Inferior parietal cortex (tissue), 1 donor: ENCODE data around the gene TVP23C.

ENCODE experiments used
- DNase-seq: peaks from one replicate; pipeline ENCODE4 v3.0.0-alpha.2; 2016; ENCODE audit errors: extremely low spot score

TVP23C gene

DNA sequence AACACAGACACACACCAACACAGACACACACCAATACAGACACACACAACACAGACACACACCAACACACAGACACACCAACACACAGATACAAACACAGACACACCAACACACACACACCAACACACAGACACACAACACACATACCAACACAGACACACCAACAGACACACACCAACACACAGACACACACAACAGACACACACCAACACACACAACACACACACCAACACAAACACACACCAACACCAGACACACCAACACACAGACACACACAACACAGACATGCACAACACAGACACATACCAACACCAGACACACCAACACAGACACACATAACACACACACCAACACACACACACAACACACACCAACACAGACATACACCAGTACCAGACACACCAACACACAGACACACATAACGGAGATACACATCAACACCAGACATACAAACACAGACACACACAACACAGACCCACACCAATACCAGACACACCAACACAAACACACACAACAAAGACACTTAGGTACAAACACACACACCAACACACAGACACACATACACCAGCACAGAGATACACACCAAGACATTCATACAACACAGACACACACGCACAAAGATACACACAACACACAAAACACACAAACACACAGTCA, 98.1 kb downstream of the TVP23C start:
- no peak for DNase-seq

DNA sequence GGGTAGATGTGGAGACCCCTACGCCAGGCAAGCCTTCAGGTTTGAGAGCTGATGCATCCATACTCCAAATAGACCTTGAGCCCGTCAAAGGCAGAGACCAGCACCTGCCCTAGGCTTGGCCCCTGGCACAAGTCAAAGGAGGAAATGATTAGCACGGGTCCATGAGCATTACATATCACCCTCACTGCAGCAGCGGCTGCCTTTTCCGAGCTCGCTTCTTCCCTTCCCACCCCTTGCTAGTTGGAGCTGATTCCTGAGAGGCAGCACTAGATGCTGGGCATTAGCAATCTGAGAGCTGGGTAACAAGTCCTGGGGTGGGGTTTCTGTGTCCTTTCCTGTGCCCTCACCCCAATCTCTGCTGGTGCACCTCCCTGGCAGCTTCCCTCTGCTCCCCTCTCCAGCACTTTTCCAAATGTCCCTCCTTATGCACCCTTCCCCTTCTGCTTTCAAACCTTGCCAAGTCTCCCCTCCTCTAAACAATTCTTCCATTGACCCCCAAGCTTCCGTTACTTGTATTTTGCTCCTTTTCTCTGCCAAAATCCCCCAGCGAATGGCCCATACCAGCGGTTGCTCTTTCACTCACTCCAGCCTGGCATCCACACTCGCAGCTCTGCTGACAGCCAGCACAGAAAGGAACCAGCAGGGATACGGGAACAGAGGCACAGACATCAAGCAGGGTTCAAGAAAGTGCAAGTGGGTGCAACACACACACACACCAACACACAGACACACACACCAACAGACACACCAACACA, 98.9 kb downstream of the TVP23C start:
- DNase-seq = no peak

DNA sequence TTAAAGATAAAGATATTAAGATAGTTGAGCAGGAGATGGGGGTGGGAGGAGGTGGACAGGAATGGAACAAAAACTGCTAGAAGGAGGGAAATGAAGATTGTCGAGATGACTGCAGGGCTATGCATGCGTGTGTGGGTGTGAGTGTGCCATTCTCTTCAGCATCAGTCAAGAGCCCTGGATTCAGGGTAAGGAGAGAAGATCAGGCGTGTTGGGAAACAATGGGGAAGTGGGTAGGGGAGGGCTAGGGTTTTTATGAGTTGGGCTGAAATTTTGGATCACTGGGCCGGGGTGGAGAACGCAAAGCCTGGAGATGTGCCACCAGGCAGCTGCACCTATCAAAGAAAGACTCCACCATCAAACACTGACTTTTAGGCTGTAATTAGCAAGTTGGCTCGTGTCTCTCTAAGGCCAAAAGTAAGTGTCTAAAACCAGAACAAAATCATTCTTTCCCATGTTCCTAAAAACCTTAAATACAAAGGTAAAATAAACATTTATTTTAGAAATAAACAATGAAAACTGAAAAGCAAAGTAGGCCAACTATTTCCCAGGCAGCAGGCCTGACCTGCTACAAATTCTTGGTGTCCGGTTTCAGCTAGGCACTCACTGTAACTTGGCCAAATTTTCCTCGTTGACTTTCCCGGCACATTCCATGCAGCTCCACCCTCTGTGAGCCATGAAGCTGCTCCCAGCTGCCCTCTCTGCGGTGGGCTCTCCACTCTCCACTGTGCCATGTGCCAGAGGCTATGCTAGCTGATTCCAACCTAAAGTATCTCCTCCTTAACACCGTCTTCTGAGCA, 100.1 kb downstream of the TVP23C start:
- no peak for DNase-seq

DNA sequence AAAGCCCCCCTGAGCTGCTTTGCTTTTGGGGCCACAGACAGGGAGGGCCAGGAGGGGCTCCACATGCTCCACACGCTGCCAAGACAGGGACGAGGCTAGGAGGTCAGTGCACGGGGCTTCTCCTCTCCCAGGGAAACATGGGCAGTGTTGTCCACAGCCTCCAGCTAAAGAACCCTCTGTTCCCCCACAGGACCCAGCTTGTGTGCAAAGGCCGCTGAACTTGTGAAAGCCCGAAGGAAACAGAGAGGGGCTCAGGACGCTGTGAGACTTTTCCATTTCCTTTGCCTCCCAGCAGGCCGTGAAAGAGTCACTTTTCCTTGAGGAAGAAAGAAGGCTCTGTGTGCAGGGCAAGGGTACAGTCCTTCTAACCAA, 105.6 kb downstream of the TVP23C start:
- DNase-seq = no peak

DNA sequence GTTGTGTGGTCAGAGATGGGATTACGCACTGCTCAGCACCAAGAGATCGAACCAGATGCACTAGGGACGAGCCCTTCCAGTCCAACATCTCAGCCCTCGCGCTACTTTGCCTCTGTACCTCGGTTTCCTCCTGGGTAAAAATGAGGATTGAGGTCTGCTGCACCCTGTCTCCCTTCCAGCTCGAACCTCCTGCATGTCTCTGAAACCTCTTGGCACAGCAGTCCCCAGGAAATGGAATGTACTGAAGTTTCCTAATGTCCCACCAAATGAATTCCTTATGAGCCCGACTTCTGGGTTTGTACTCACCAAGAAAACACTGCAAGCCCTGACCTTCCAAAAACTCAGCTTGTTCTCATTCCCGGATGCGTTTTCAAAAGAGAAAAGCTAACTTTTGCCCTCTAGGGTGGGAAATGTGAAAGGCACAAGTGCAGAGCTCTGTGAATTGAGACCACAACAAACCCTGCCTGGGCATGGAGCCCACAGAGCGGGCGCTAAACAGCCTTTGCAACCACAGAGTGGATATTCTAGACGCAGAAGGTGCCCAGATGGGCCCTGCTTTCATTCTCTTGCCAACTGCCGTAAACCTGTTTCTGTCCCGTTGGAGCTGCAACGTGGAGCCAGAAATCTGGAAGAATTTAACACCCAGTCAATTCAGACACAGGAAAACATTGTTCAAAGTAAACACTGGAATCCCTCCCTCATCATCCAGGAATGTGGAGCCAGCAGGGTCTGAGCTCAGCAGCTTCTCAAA, 106.1 kb downstream of the TVP23C start:
- DNase-seq = peak; percentile 77

DNA sequence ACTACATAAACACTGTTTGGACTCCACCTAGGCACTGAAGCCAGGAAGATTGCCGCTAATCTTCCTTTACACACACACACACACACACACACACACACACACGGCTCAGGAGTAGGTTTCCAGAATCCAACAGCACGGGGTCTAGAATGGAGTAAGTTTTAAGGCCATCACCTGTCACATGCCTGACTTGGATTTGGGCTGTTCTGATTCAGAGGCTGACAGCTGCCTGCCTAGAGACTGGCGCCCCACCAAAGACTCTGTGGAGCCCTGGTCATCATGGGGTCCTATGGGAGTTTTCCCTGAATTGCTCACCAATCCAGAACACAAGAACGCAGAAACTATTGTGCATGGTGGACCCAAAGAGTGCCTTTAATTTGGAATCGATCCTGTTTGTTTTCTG, 106.8 kb downstream of the TVP23C start:
- DNase-seq = no peak

DNA sequence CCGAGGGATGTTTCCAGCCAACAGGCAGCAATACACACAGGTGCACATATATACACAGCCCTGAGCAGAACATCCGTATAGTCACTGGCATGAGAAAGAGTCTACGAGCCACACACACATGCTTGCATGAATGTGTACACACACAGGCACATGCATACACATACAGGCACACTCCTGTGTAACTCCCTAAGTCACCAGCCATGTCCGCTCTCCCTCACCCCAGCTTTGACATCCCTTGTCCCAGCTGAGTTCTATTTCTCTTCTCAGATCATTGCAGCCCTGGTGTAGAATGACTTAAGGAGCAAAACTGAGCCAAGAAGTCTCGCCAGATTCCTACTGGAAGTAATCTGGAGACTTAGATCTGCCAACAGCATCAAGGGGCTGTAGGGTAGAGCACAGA, 108.9 kb downstream of the TVP23C start:
- DNase-seq = no peak

DNA sequence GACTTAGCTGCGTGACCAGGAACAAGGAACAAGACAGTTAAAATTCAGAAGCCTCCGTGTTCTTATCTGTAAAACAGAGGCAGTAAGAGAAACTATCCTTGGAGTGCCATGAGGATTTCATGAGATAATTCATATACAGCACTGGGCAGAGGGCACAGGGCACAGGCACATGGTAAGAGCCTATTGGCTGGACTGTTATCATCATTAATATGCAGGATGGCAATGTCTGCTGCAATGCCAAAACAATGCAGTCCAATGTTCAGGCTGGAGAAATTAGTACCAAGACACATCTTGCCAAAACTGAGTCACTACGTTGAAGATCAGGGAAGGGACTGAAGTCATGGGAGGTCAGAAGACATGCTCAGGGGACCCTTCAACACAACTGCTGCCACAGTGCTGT, 109.5 kb downstream of the TVP23C start:
- DNase-seq = peak; percentile 59

DNA sequence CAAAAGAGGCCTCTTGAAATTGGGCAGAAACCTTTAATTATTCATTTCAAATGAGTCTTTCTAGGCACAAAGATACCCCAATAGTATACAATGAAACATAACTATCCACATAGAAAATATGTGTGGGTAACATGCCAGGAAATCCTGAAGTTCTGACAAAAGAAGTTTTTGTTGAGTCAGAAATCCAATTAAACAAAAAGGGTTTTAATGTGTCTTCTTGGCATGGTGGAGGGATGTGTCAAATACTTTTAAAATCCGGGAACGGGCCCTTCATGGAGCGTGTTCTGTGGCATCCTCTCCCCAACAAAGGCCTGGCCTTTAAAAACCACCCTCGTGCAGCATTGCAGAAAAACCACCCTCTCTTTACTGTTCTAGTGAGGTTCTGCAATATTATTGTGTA, 110.0 kb downstream of the TVP23C start:
- no peak for DNase-seq

DNA sequence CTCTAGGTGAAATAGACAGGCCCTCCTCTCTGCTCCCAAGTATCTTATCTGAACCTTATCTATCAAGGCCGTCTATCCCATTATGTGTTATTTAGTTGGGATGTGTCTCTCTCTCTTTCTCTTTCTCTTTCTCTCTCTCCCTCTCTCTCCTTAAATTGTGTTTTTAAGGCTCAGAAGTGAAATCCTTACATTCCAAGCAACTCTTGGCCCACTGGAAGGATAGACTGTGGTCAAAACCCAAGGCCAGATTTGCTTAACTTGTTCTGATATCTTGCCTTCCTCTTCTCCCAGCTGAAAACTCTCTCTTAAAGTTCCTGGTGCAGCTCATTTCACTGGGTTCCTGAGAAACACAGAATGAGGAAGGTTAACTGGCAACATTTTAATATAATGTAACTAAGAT, 110.5 kb downstream of the TVP23C start:
- no peak for DNase-seq
